Skin of body (tissue), 2 donors: ENCODE measurements around the gene ITIH3. TPM values are rescaled to one million over a fixed set of nuclear protein-coding genes. Genes with fewer than 3 reads are reported as not detected.

ENCODE experiments used
- DNase-seq: peaks from one replicate; lab custom pipeline; 2025; lab: John Stamatoyannopoulos, UW
- total RNA-seq: library from RNA; depleted of rRNA; stranded (reverse); fragments of >200 nt; gene quantifications from one replicate; pipeline ENCODE4 v1.2.3, GENCODE V29; 2014

ITIH3 gene
- total RNA-seq, 1 donor from 2014 or later = 0.49 TPM

GRCh38 chr3:52827441-52827840 lies 32.8 kb downstream of the ITIH3 start:
- DNase-seq = no peak

GRCh38 chr3:52827866-52828376 lies 33.3 kb downstream of the ITIH3 start:
- DNase-seq = no peak

GRCh38 chr3:52829482-52829881 lies 34.9 kb downstream of the ITIH3 start:
- DNase-seq = no peak

DNA sequence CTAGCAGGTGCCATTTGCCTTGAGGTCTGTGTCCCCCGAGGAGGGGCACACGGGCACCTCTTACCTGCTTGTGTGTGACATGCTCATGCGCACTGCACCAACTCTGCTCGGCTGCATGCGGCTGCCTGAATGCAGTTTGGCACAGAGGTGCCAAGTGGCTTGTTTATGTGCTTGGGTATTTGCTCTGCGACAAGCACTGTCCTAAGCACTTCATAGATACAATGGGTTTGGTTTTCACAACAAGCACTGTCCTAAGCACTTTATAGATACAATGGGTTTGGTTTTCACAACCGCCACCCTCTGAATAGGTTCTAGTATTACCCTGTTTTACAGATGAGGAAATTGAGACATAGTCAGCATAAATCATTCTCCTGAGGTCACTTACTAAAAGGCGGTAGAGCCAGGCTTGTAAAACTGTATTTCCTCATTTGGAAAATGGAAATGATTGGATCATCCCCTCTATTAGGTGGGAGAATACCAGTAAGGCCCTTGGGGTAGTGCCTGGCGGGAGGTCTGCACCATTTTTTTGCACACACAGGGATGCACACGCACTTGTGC lies 35.4 kb downstream of the ITIH3 start:
- no peak for DNase-seq

DNA sequence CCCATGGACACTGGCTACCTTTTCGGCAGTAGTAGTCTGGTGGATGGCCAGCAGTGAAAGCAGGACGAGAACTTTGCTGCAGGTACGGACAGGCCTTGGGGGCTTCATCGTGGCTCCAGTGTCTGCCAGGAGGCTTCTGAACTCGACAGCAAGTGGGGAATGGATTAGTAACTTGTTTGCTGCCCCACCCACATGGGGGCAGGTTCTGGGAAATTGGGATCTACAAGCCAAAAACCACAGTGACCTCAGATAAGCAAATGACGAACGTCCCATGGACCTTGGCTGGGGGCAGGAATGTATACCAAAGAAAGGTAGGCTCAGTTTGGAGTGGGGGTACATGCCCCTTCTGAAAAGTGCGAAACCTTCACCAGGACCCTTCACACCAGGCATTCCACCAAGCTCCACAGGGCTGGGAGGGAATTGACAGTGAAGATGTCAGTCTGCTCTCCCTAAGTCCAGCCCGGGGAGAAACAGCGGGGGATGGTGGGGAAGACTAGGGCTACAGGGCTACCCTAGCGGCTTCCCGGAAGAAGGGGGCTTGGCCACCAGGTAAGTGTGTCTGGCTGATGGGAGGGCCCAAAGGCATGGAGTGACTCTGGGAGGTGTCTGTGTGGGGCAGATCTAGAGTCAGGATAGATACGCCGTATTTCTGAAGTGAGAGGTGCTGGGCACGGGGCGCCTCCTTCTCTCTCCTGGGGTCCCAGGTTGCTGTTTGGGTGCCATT lies 36.1 kb downstream of the ITIH3 start, which contains the start of gene ITIH4:
TSS of gene ITIH4 (minus strand) at position 138 of the 724 bp plus-strand sequence. CDS start at position 108, 30 bp downstream.
- DNase-seq = no peak

DNA sequence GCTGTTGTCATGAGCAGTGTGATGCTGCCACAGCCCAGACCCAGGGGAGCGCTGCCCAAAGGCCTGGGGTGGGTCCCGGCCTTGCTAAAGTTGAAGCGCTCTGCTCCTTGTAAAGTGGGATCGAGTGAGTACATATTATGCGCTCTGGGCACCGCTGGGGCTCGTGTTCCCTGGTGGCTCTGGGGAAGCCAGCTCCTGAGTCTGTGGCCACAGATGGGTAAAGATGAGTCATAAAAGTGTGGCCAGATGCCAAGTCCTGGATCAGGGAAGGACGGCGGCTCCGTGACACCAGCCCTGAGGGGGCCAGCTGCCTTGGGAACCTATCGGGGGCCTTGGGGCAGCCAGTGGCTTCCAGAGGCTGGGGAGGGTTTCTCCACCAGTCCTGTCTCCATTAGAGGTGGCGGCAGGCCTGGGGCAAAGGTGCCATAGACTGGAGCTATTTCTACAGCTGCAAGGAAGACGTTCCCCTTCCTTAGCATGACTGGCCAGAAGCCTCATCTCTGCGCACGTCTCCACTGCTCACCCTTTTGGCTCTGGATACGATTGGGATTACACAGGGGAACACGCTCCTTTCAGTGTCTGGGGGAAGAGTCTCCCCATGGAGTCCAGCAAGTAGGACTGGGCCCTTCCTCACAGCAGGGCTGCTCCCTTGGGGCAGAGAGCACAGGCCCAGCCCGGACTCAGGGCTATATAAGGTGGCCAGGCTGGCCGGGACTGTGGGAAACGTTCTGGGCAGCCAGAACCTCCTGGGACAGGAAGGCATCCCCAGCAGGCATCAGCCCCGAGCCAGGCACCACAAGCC lies 37.1 kb downstream of the ITIH3 start:
- no peak for DNase-seq

- no peak for DNase-seq
Observed at GRCh38 chr3:52833202-52833601, 38.6 kb downstream of the ITIH3 start.

DNA sequence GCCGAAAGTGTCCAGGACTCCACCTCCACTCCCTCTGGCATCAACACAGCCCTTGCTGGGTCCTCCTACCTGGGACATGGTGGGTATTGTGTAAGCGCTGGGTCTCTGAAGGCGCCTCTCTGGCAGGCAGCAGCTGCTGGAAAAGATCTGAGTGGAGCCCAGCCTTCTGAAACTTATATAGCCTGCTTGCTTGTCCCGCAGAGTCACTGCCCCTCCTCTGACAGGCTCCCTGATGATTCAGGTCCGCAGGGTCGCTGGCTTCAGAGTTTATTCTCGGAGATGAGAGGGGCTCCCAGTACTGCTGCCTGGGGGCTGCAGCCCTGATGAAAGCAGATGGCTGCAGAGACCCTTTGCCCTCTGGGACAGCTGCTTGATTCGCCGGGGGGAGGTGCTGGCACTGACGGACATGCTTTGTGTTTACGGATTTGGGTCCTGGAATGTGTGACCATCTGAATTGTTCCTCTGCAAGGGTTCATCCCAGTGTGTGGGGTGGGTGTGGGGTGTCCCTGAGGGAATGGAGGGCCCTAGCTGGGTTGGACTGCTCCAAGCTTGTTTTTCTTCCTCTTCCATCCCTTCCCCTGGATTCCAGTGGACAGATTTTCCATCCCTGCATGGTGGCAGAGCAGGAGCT lies 40.4 kb downstream of the ITIH3 start, which contains the start of gene MUSTN1:
TSS of gene MUSTN1 (minus strand) at position 149 of the 631 bp plus-strand sequence. CDS start at position 78, 71 bp downstream.
- peak; percentile 31 for DNase-seq

- peak; percentile 4 for DNase-seq
Observed at GRCh38 chr3:52835766-52836470, 41.3 kb downstream of the ITIH3 start.

DNA sequence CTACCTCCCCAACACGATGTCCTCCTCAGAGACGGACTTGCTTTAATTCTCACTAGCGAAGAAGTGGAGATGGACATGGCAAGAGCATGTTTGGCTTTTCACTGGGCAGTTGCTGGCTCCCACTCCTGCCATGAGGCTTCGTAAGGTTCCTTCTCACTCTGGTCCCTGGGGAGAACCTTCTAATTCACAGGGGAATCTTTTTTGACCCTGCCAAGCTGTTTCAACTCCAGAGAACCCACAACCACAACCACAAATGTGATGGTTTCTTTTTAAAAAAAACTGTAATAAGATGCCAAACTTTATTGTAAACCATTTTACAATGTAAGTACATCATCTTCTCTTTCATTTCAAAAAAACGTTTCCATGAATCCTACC lies 41.9 kb downstream of the ITIH3 start:
- no peak for DNase-seq

DNA sequence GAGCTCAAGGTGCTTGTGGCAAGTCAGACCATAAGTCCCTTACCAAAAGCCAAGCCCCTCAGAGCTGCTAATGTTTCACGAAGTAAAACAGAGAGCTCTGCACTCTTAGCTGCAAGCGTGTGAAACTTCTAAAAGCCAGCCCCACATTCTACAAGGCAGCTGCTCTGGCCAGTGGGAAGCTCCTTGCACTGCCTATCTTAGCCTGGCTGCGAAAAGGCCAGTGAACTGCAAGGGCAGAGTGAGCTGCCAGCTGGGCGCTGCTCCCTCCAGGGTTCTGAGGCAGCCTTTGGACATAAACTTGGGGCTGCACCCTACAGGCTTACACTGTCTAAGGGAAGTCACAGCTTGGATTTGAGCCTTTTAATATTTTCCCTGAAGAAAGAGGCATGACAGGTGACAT lies 42.4 kb downstream of the ITIH3 start:
- DNase-seq = no peak

DNA sequence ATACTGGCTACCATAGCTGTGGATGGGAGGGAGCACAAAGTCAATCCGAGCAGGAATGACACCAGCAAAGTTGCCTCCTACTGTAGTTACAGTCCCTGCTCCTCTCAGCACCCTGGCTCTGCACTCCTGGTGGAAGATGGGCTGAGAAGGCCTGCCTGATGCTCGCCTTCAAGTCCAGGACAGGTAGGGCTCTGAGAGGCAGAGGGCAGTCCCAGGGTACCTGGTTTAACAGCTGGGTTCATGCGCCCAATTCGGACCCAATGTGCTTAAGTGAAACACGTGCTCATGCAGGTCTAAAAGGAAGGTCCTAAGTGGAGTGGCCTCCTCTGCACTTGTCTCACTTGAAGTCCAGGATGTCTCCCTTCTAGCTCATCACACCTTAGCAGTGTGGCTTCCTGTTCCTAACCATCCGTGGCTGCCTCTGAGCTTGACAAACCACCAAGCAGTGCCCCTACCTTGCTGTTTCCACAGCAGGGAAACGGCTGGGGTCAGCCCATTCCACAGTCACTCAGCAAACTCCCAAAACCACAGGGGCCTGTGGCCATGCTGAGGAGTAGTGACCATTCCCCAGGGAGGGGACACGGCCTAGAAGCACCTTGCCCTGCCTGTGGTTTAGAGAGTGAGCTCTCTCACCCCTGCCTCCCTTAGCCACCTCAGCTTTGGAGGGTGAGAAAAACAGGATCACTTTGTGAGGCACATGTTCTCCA lies 44.1 kb downstream of the ITIH3 start:
- no peak for DNase-seq

DNA sequence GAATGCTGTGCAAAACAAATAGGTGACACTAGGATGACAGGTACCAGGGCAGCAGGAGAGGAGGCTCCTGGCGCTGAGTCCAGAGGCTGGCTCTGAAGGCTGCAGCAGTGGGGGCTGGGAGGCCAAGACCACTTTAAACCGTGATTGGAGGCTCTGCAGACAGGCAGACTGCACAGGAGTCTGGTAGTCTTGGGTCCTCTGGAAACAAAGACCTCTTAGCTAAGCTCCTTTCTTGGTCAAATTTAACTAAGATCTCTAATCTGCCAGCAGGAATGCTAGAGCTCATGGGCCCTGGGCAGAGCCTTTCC lies 44.6 kb downstream of the ITIH3 start:
- DNase-seq = no peak

DNA sequence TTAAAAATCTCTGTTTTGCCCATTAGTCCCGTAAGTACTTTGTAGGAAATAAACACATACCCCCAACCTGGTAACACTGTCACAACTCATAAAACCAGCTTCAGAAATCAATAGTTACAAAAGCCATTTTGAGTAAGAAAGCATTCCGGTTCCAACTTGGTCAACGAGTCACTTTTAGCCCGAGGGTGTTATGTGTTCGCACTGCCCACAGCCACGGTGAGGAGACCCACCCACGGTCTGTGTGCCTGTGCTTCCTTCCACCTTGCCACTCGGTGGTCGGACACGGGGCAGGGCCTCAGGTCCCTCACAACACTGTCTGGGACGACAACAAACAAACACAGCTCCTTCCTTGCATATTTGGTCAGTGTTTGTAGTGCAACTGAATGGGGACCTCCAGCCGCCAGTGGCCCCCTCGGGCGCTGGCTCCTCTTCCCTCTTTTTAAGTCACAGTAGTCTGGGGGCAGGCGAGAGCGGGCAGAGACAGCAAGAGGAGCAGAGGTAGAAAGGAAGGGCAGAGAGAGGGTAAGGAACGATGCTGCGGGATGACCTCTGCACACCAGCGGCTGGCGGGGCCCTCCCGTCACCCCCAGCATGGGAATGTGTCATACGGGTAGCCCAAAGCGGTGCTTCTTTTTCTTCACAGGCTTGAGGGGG lies 45.4 kb downstream of the ITIH3 start:
- DNase-seq = no peak

- DNase-seq = no peak
Observed at GRCh38 chr3:52841211-52841980, 46.8 kb downstream of the ITIH3 start.

DNA sequence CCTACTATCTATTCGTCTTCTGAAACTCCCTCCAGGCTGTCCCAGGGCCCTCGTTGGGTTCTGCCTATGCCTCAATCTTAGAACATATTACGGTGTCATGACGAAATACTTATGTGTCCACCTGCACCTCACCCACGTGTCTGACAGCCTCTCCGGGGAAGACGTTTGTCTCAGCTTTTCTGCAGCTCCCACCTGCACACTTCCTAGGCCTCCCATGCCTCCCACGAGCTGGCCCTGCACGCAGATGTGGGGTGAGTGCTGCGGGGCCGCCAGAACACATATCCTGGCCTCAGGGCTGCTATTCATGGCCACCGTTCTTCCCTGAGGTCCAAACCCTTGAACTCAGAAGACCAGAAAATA lies 47.4 kb downstream of the ITIH3 start:
- DNase-seq = no peak

DNA sequence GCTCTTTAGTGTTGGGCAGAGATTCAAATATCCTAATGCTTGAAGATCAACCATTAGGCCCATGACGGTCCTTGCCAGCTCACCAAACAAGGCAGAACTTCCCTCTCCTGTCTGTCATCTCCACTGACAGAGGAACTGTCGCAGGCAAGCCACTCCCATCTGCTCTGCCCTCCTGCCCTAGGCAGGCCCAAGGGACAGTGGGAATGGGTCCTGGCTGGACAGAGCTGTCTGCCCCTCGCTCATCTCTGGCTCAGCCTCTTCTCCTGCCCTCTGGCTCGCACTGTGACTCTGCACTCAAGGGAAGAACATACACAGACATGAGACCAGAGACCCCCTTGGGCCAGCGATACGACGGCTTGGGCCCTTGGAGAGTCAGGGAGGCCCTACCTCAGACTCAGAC lies 47.8 kb downstream of the ITIH3 start:
- no peak for DNase-seq

DNA sequence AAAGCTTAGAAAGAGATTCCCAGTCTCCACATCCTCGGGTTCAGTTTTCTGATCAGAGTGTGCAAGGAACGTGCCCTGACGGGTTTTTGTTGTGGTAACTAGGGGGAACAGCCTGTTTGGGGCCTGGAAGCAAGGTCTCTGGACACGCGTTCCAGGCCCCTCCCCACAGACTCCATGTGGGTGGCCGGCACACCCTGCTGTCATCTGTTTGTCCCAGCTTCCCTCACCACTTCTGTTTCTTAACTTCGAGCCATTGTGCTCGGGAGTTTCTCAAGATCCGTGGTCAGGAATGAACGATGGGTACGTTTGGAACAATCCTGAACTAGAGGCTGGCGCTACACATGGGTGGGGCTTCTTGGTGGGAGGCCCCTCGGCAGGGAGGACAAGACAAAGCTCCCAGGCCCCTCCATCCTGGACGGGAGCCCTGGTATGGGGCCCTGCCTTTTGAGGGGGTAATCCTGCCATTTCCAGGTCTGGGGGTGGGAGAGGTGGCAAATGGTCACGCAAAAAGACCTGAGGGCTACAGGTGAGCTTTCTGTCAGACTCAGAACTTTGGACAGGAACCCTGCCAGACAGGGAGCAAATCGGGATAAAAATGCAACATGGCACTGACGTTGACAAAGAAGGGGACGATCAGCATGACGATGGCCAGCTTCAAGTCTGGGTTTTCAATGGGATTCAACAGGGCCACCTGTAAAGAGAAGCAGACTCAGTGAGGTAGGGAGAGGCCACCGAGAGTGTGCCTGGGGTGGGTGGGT lies 48.7 kb downstream of the ITIH3 start:
- peak; percentile 3 for DNase-seq

DNA sequence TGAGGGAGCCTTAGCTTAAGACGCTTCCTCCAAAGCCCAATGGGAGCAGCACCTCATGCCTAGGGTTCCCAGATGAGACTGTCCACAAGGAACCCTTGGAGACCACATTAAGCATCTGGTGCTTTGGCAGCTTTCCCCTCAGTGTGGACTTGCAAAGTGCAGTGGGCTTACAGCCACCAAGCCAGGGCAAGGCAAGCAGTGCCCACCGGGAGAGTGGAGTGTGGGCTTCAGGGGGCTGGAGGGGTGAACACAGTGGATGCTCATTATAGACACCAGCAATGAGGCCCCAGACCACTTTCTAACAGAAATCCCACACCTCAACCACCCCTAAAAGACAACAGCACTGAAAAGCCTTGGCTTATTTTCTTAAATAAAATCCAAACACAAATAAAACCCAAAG lies 49.3 kb downstream of the ITIH3 start:
- no peak for DNase-seq
